Uterus (tissue), 4 donors: ENCODE data around the gene ZSWIM3. TPM values are rescaled to one million over a fixed set of nuclear protein-coding genes. Genes with fewer than 3 reads are reported as not detected.

ENCODE experiments used
- DNase-seq, 2 donors: peaks; one replicate each; pipeline ENCODE4 v3.0.0-alpha.2; 2019 to 2020
- H3K27ac ChIP-seq, 2 donors: fragments of 200-600 bp; sonication (generic); 1 replicate in 1 of 2; 2 replicates in 1 of 2; pipeline ENCODE4 v1.5.1; 2016 to 2018
- H3K27me3 ChIP-seq, 2 donors: fragments of 200-600 bp; sonication (generic); one replicate each; pipeline ENCODE4 v1.5.1; 2018 to 2019; ENCODE audit warnings: control low read depth in 1 of 2
- H3K36me3 ChIP-seq, 2 donors: fragments of 200-600 bp; sonication (generic); one replicate each; pipeline ENCODE4 v1.5.1; 2019; ENCODE audit warnings: control low read depth in 1 of 2
- H3K4me1 ChIP-seq, 2 donors: fragments of 200-600 bp; sonication (generic); one replicate each; pipeline ENCODE4 v1.5.1; 2018 to 2019; ENCODE audit warnings: control low read depth in 1 of 2
- H3K4me3 ChIP-seq, 2 donors: fragments of 200-600 bp; sonication (generic); 1 replicate in 1 of 2; 2 replicates in 1 of 2; pipeline ENCODE4 v1.5.1; 2018 to 2019; ENCODE audit warnings: mild to moderate bottlenecking in 1 of 2
- H3K9me3 ChIP-seq, 2 donors: fragments of 200-600 bp; sonication (generic); one replicate each; pipeline ENCODE4 v1.5.1; 2019; ENCODE audit warnings: control low read depth in 1 of 2
- POLR2A ChIP-seq, 2 donors: fragments of 450-650 bp; IDR thresholded peaks; one replicate each; pipeline ENCODE4 v1.6.1; 2016; ENCODE audit warnings: antibody characterized with exemption in 2 of 2, mild to moderate bottlenecking in 1 of 2, moderate library complexity in 1 of 2
- intact Hi-C: fragments of 100-400 bp; cut with DNase I; formaldehyde crosslinking; loops from one replicate; pipeline ENCODE4 v1.15.1; 2023; ENCODE audit warnings: low total_unique reads
- total RNA-seq, 4 donors: library from RNA; depleted of rRNA in 3 of 4; stranded (reverse); fragments of >200 nt in 3 of 4; gene quantifications; one replicate each; pipeline versions ENCODE4 v1.1.0 to v1.2.4, GENCODE V29; 2014 to 2023
- TF ChIP-seq, protein P1 (sequence below), 4 experiments: fragments of 200-600 bp in 2 of 4; fragments of 450-650 bp in 2 of 4; sonication (generic) in 2 of 4; IDR thresholded peaks; one replicate each; pipeline ENCODE4 v1.5.1; 2016 to 2019; ENCODE audit warnings: antibody characterized with exemption in 4 of 4, mild to moderate bottlenecking in 2 of 4, moderate library complexity in 1 of 4
- donor health status: DM: yes; HTN: yes; CAD: no.

ZSWIM3 gene
- total RNA-seq, 4 donors from 2014 or later: 3.1 to 9.2 (median 4.3) TPM

GRCh38 chr20:45819466-45819865 is 37.9 kb upstream of the ZSWIM3 start:
- DNase-seq: no peak
- Histone ChIP-seq H3K4me1 (no peaks in the 10 kb centered on the region), H3K4me3 (no peak overlapping the region), H3K36me3 (no peaks in the 10 kb centered on the region), H3K27ac (no peak overlapping the region), H3K27me3 (no peaks in the 10 kb centered on the region), H3K9me3 (no peaks in the 10 kb centered on the region)
- TF ChIP-seq POLR2A (IDR thresholded peaks at IDR 0.05): no peak
- TF ChIP-seq, protein P1, sequence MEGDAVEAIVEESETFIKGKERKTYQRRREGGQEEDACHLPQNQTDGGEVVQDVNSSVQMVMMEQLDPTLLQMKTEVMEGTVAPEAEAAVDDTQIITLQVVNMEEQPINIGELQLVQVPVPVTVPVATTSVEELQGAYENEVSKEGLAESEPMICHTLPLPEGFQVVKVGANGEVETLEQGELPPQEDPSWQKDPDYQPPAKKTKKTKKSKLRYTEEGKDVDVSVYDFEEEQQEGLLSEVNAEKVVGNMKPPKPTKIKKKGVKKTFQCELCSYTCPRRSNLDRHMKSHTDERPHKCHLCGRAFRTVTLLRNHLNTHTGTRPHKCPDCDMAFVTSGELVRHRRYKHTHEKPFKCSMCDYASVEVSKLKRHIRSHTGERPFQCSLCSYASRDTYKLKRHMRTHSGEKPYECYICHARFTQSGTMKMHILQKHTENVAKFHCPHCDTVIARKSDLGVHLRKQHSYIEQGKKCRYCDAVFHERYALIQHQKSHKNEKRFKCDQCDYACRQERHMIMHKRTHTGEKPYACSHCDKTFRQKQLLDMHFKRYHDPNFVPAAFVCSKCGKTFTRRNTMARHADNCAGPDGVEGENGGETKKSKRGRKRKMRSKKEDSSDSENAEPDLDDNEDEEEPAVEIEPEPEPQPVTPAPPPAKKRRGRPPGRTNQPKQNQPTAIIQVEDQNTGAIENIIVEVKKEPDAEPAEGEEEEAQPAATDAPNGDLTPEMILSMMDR (IDR thresholded peaks at IDR 0.05): no peak
- intact Hi-C loops: no loop called here

DNA sequence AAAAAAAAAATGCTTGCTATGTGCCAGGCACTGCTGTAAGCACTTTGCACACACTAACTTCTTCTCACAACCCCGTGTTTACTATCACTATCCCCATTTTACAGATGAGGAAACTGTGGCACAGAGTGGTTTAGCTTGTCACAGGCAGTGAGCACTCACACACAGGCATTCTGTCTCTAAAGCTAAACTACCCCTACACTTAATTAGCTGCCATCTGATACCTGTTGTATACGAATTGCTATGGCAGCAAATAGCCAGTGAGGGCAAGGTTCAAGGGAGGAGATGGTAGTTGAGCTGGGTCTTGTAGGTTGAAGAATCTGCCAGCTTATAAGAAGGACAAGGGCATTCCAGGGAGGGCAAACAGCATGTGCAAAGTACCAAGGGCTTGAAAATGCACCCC is 35.5 kb upstream of the ZSWIM3 start:
- TF ChIP-seq, protein P1 (IDR thresholded peaks at IDR 0.05): no peak
- TF ChIP-seq POLR2A (IDR thresholded peaks at IDR 0.05): no peak
- peaks cover 0 to 5% of the 10 kb centered on the region in 2 donors for H3K4me1 ChIP-seq
- intact Hi-C loops: no loop called here

GRCh38 chr20:45822857-45823256 is 34.6 kb upstream of the ZSWIM3 start:
- no peak for DNase-seq
- TF ChIP-seq POLR2A (IDR thresholded peaks at IDR 0.05): no peak
- TF ChIP-seq, protein P1 (IDR thresholded peaks at IDR 0.05): no peak
- H3K4me3 ChIP-seq: peak overlapping the region in 1 of 2 donors; percentile 0
- intact Hi-C loops: no loop called here
- H3K36me3 ChIP-seq: no peaks in the 10 kb centered on the region
- H3K4me1 ChIP-seq: peaks cover 0 to 5% of the 10 kb centered on the region in 2 donors
- H3K9me3 ChIP-seq: no peaks in the 10 kb centered on the region
- H3K27ac ChIP-seq: no peak overlapping the region
- H3K27me3 ChIP-seq: no peaks in the 10 kb centered on the region

More for the DNA sequence above, 35.5 kb upstream of the ZSWIM3 start:
- Histone ChIP-seq H3K4me3 (no peak overlapping the region), H3K36me3 (no peaks in the 10 kb centered on the region), H3K9me3 (no peaks in the 10 kb centered on the region), H3K27ac (no peak overlapping the region), H3K27me3 (no peaks in the 10 kb centered on the region)
- no peak for DNase-seq

DNA sequence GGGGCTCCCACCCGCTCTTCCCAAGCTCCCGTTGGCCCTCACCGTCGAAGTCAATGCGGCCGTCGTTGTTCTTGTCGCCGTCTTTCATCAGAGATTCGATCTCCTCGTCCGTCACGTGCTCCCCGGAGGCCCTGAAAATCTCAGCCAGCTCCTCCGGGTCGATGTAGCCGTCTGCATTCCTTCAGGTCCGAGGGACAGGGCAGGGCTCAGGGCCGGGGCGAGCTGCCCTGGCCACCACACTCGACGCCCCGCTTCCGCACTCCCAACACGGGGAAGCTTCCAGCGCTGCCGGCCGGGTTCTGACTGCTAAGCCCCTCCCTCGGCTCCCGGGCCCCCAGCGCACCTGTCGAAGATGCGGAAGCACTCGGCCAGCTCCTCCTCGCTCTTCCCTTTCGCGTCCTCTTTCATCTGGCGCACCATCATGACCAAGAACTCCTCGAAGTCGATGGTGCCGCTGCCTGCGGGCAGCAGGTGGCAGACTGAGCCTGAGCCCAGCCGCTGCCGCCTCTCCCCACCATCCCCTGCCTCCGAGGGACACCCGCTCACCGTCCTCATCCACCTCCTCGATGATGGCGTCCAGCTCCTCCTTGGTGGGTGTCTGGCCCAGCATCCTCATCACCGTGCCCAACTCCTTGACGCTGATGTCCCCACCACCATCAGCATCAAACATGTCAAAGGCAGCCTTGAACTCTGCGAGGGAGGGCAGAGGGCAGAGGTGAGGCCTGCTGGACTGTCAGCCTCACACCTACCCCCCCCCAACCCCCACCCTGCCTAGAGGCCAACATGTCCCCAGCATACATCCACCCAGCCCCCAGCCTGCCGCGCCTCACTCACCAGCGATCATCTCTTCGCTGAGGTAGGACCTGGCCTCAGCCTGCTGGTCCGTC is 33.2 kb upstream of the ZSWIM3 start:
- no peak for TF ChIP-seq POLR2A (IDR thresholded peaks at IDR 0.05)
- TF ChIP-seq, protein P1 (IDR thresholded peaks at IDR 0.05): peak in 3 of 4 experiments; percentile 41 to 50 (median 47)
- no peaks in the 10 kb centered on the region for H3K9me3 ChIP-seq
- DNase-seq: peak in 1 of 2 donors; percentile 43
- no peaks in the 10 kb centered on the region for H3K36me3 ChIP-seq
- peaks cover 0 to 8% of the 10 kb centered on the region in 2 donors for H3K4me1 ChIP-seq
- H3K27me3 ChIP-seq: no peaks in the 10 kb centered on the region
- H3K4me3 ChIP-seq: peak overlapping the region in 1 of 2 donors; percentile 3
- H3K27ac ChIP-seq: no peak overlapping the region
- intact Hi-C loops: no loop called here

- TF ChIP-seq POLR2A (IDR thresholded peaks at IDR 0.05): no peak
- TF ChIP-seq, protein P1 (IDR thresholded peaks at IDR 0.05): no peak
Observed at GRCh38 chr20:45826381-45827019, 30.9 kb upstream of the ZSWIM3 start.

More at GRCh38 chr20:45826381-45827019, 30.9 kb upstream of the ZSWIM3 start:
- DNase-seq: peak in 1 of 2 donors; percentile 41
- no peak overlapping the region for H3K4me3 ChIP-seq
- no peaks in the 10 kb centered on the region for H3K27me3 ChIP-seq
- H3K27ac ChIP-seq: peak overlapping the region; percentile 83 to 86
- intact Hi-C loops: no loop called here
- no peaks in the 10 kb centered on the region for H3K9me3 ChIP-seq
- peaks cover 0 to 8% of the 10 kb centered on the region in 2 donors for H3K4me1 ChIP-seq
- H3K36me3 ChIP-seq: no peaks in the 10 kb centered on the region
